Adrenal gland (tissue), 5 donors: Measurements from ENCODE around the gene NARS2.

Source experiments
- POLR2A ChIP-seq, 2 donors: fragments of 450-650 bp; IDR thresholded peaks; one replicate each; pipeline ENCODE4 v1.6.1; 2017; ENCODE audit warnings: antibody characterized with exemption in 2 of 2, mild to moderate bottlenecking in 2 of 2, moderate library complexity in 1 of 2
- TF ChIP-seq, protein P1 (sequence below), 6 experiments: fragments of 450-650 bp in 4 of 6; fragments of 200-600 bp in 2 of 6; sonication (generic) in 1 of 6; IDR thresholded peaks; 1 replicate in 5 of 6; 2 replicates in 1 of 6; pipeline versions ENCODE4 v1.5.1 to v1.8.0; 2016 to 2021; ENCODE audit warnings: antibody characterized with exemption in 6 of 6, mild to moderate bottlenecking in 2 of 6, moderate library complexity in 1 of 6
- donor health status: DM: no; HTN: no; CAD: no.

DNA sequence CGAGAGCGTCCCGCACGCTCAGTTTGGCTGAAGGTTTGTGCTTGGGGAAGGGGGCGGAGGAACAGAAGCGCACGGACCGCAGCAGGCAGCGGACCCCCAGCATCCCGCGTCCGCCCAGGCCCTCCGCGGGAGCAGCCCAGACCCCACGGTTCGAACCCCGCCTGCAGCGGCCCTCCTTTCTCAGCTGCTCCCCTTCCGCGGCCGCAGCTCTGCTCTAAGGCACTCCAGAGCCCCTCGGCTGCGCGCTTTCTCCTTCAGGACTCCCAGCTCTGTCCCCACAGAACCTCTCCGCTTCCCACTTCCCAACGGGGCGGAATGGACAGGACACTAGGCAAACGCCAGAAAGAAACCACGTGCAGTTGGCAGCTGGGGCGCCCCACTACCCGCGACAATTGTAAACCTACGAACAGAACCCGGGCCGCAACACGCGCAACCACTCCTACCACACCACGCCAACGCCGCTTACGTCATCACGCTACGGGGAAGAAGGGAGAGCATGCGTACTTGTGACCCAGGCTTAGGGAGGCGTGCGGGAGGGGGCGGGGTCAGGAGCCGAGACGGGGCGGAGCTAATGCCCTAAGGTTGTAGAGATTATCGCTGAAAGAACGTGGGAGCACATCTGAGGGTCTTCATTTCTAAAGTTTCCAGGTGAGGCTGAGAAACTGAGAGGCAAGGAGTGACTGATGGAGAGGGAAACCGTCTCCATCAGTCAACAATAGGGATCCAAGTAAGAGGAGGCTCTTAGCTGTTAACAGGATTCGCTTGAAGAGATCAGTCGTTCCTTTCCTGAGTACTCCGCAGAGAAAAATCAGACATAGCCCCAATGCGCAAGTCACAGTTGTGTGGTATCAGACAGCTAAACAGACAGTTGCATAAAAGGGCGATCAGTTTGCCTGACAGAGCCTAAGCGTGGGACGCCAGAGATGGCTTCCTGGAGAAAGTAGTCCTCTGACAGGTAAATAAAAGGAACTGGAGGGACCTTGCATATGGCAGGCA is at the start of gene NARS2:
- TF ChIP-seq, protein P1, sequence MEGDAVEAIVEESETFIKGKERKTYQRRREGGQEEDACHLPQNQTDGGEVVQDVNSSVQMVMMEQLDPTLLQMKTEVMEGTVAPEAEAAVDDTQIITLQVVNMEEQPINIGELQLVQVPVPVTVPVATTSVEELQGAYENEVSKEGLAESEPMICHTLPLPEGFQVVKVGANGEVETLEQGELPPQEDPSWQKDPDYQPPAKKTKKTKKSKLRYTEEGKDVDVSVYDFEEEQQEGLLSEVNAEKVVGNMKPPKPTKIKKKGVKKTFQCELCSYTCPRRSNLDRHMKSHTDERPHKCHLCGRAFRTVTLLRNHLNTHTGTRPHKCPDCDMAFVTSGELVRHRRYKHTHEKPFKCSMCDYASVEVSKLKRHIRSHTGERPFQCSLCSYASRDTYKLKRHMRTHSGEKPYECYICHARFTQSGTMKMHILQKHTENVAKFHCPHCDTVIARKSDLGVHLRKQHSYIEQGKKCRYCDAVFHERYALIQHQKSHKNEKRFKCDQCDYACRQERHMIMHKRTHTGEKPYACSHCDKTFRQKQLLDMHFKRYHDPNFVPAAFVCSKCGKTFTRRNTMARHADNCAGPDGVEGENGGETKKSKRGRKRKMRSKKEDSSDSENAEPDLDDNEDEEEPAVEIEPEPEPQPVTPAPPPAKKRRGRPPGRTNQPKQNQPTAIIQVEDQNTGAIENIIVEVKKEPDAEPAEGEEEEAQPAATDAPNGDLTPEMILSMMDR (IDR thresholded peaks at IDR 0.05): no peak
- peak; percentile 26 to 87 for TF ChIP-seq POLR2A (IDR thresholded peaks at IDR 0.05)
